Testis (tissue), 2 donors: ENCODE measurements around the gene RPS6KB1.

Source experiments
- CTCF ChIP-seq, 3 experiments: fragments of 450-650 bp in 2 of 3; fragments of 200-600 bp in 1 of 3; sonication (generic) in 1 of 3; IDR thresholded peaks; one replicate each; pipeline ENCODE4 v1.5.1; 2016 to 2019; ENCODE audit warnings: antibody characterized with exemption in 3 of 3, mild to moderate bottlenecking in 2 of 3, moderate library complexity in 1 of 3
- POLR2A ChIP-seq: fragments of 450-650 bp; IDR thresholded peaks from one replicate; pipeline ENCODE4 v1.6.1; 2017; ENCODE audit warnings: antibody characterized with exemption, mild to moderate bottlenecking, moderate library complexity

GRCh38 chr17:59874376-59874775 lies 18.5 kb upstream of the RPS6KB1 start:
- no peak for TF ChIP-seq POLR2A
- no peak for TF ChIP-seq CTCF (IDR thresholded peaks at IDR 0.05)
